Measurements from ENCODE around the gene NAA10.

DNA sequence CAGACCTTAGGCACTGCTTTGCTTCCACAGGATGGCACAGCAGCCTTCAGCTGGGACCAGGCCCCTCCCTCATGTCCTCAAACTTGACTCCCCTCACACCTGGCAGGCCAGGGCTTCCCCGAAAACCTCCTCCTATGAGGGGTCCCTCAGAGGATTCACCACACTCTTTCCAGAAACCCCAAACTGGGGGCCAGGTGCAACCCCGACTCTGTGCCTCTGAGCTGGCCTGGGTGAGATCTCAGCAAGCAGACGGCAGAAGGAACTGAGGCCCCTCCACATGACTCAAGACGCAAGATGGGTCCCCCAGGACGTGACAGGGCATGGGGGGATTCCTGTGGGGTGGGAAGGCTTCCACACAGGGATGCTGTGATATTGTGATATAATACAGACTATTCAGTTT is 30.6 kb upstream of the NAA10 start:
- TF ChIP-seq POLR2AphosphoS5 (IDR thresholded peaks at IDR 0.05; ENCODE audit: low read depth, low read length) (no peak), TAF1 (IDR thresholded peaks at IDR 0.05; ENCODE audit: borderline replicate concordance, low read depth, low read length) (no peak), POLR2A (IDR thresholded peaks at IDR 0.05; ENCODE audit: low read depth, low read length) (no peak)

Measured in GM12892 (cell line).